Body of pancreas (tissue), 4 donors: ENCODE data around the gene POU1F1.

Source experiments
- CTCF ChIP-seq, 7 experiments: fragments of 450-650 bp in 4 of 7; fragments of 200-600 bp in 3 of 7; sonication (generic) in 3 of 7; IDR thresholded peaks; one replicate each; pipeline ENCODE4 v1.5.1; 2016 to 2019; ENCODE audit warnings: antibody characterized with exemption in 7 of 7
- POLR2A ChIP-seq, 3 donors: fragments of 450-650 bp; IDR thresholded peaks; one replicate each; pipeline ENCODE4 v1.6.1; 2016; ENCODE audit warnings: antibody characterized with exemption in 3 of 3, mild to moderate bottlenecking in 2 of 3

GRCh38 chr3:87227835-87228144, 48.6 kb downstream of the POU1F1 start:
- TF ChIP-seq CTCF (IDR thresholded peaks at IDR 0.05): no peak
- TF ChIP-seq POLR2A (IDR thresholded peaks at IDR 0.05): no peak
